Measurements from ENCODE around the gene KRT33B.
"Not testable (repeated sequence)": the region's sequence is repeated elsewhere in the genome, so short reads cannot be mapped to it uniquely, and the experiment has no call there.

The KRT33B gene

DNA sequence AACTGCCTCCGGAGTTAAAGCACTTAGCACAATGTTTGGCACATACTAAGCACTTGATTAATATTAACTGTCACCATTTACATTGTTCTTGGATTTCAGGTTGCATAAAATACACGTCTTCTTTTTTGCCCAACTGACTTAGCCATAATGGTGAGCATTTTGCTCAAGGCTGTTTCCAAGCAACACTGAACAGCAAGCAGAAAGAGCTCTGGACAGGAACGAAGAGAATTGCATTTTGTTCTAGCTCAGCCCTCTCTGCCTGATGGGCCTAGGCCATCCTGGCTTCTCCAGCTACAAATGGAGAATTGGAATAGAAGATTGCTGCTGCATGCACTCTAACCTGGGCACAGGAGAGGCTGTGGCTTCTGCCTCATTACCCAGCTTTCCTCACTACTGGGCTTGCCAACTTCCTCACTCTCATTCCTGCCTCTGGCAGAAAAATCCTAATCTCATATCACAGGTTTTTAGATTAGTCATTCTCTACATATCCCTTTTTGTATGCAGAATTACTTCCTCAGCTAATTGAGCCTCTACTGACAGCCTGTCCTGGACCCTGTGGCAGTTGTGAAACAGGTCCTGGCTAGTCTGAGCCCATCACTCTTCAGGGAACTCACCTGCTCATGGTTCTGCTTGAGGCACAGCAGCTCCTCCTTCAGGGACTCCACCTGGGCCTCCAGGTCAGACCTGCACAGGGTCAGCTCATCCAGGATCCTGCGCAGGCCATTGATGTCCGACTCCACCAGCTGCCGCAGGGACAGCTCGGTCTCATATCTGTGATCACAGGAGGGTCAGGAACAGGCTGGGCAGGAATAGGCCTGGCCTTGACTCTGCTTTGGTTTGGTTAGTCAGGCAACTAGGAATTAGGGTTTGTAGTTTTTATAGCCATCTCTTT lies 21.5 kb downstream of the KRT33B start:
- no peak for DNase-seq (ENCODE audit: low read depth in 2 of 2)

DNA sequence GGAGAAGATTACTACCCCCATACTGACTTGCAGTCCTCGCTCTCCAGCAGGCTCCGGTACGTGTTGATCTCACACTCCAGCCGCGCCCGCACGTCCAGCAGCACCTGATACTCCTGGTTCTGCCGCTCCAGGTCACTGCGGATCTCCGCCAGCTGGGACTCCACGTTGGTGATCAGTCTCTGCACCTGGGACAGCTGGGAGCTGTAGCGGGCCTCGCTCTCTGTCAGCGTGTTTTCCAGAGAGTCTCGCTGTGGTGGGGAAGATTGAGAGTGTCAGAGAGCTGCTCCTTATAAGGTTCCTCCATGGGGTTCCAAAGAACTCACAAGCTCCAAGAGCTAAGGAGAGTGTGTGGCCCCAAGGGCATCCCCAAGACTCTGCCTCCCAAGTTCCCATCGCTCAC lies 23.2 kb downstream of the KRT33B start:
- DNase-seq (ENCODE audit: low read depth in 2 of 2): not testable (repeated sequence)

DNA sequence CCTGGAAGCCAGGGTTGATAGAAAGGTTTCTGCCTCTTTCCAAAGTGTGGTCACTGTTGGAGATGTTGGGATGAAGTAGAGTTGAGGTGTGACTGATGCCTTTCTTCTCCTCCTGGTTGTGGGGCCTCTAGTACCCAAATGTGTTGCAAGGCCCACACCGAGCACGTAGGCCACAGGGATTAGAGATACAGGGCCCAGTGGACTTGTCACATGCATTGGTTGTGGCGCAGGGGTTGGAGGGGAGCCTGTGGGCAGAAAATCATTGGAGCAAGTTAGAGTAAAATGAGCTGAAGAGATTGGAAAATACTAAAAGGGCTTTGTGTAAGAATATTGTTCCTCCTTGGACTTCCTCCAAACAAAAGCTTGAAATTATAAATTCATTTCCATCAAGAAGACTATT lies 23.6 kb downstream of the KRT33B start:
- DNase-seq (ENCODE audit: low read depth in 2 of 2): no peak

DNA sequence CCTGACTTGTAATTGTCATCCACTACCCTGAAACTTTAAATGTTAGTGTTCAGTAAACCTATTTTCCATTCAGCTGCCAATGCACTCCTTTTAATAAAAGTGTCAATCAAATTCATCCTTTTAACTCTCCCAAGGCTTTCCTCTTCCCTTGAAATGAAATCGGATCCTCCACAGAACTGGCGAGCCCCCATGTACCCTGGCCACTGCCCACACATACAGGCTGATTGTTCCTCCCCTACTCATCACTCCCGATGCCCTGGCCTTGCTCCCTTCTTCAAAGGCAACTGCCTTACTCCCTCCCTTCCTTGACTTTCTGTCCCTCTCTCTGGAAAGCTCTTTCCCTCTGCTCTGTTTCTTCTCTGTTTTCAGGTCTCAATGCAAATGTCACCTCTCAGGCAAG lies 26.6 kb downstream of the KRT33B start:
- DNase-seq (ENCODE audit: low read depth in 2 of 2): no peak

DNA sequence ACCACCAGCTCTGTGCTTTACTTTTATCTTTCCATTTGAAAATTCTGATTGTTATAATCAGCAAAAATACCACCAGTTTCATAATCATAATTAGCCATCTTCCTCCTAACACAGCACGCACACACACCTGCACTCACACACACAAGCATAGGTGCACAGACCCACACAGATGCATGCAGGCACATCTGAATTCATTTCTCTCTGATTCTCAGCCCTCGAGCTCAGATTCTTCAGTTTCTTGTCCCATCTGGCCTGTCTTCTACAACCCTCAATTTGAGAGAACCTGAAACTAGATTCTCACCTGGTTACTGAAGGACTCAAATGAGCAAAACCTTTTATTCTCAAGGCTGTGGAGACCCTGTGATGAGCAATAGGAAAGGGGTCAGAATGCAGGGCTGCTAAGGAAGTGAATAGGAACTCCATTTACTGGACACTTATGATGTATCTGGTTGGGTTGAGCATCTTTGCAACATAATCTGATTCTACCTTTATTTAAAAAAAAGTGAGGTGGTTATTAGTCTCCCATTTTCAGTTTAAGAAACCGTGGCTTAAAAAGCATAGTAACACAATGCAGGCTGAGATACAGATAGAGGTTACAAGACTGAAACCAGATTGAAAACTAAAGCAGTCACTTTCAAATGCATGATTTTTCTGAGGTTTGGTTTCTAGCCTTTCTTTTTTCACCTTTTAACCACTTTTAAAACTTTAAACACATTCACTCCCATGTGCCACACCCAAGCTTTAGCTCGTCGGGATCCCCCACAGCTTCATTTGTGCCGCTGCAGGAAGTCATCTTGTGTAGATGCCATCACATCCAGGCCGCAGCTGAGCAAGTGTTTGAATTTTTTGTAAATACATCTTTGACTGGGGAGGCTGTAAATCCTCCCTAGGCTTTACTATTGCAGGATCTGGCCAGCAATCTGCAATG lies 28.4 kb downstream of the KRT33B start:
- DNase-seq (ENCODE audit: low read depth in 2 of 2): no peak

DNA sequence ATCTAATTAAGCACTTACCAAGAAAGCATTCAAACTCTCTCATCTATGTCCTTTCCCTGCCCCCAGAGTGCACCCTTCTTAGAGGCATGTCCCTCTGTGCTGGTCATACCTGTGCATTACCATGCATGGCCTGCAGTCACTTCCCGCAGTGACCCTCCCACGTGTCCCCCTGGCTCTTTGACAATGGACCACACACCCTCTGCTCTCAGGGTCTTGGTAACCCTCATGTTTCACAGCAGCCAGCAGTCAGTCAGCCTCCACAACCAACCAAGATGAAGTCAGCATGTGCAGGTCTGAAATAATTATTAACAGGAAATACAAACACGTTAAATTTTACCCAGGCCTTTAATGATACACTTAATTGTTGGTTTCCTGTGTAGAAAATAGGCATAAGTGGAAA lies 29.1 kb downstream of the KRT33B start:
- DNase-seq (ENCODE audit: low read depth in 2 of 2): no peak

DNA sequence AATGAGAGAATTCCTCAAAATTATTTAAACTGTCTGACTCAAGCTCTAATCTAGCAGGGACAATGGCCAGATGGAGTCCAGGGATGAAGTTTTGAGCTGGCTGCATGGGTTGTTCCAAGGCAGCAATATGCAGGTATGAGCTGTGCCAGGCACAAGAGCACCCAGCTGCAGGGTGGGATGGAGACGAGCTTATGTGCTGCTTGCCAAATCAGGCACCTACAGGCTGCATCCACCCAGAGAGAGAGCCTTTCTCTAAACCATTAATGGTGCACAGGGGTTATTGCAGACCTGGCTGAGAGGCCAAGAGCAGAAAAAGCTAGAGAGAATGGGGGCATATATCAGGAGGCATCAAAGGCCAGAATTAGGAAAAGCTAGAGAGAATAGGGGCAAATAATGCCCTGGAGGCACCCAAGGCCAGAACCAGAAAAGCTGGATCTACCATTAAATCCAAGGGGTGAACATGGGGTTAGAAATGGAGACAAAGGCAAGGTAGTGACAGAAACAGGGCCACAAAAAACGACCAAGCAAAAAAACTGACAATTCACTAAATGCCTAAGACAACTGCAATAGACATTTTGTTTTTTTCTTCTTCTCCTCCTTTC lies 29.9 kb downstream of the KRT33B start:
- DNase-seq (ENCODE audit: low read depth in 2 of 2): no peak

DNA sequence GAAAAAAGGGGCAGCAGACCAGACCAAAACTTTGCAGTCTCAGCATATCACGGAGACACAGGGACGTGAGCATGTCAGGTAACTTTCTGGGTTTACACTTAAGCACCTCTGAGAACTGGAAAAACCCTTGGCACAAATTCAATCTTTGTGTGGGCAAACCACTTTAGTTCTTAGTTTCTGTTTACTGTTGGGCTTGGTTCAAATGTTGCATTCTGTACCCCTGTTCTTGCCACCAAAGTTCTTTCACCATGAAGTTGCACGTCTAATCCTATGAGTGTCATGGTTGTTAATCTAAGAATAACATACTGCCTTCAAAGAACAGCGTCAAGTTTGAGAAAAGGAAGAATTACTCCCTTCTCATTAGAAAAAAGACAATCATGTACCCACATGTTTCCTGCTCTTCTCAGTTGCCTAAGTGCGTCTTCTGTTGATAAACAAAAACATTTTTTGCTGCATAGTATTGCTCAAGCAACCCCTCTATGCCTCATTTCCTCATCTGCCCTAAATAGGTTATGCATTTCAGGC lies 30.6 kb downstream of the KRT33B start:
- DNase-seq (ENCODE audit: low read depth in 2 of 2): no peak

DNA sequence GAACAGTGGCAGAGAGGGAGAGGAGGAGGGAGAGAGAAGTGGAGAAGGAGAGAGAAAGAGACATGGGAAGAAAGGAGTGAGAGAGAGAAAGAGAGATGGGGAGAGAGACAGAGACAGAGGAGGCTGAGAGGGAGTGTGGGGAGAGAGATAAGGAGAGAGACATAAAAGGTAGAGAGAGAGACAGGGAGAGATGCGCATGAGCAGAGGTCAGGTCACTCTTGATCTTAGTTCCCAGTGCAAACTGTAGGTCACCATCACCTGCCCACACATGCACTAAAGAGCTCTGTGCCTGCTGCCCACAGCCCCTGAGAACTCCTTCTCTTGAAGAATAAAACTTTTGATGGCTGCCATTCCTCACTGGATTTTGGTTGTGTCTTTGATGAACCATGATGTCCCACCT lies 33.9 kb downstream of the KRT33B start:
- DNase-seq (ENCODE audit: low read depth in 2 of 2): no peak

DNA sequence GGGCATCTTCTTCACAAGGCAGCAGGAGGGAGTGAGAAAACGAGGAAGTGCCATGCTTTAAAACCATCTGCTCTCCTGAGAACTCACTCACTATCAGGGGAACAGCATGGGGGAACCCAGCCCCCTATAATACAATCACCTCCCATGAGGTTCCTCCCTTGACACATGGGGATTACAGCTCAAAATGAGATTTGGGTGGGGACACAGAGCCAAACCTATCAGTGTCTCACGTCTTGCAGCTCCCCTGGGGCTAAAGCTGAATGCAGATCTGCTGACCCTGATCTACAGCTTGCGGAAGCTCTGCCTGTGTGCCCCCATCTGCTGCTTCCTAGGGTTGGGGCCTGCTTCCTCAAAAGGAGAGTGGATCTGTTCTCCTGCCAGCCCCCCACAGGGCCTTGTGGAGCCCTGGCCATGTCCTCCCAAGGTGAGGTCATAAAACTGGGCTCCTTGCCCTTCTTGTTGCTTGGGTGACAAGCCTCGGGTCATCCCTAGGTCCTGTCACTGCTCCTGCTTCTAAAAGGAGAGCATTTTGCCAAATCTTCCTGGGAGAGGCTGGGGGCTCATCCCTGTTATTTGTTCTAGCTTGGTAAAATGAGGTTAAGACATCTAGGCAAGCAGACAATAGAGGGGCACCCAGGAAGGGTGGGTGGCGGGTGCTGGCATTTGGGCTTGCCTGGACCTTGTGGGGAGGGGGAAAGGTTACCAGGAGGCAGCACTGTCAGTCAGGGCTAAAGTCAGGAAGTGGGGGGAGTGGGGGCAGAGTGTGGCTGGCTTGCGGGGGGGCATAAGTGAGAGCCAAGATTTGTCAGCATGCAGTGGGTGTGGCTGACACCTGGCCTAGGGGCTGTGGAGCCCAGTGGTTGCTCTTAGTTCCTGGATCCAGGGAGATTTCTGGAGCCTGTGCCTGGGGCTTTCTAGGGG lies 35.0 kb downstream of the KRT33B start:
- DNase-seq (ENCODE audit: low read depth in 2 of 2): no peak

DNA sequence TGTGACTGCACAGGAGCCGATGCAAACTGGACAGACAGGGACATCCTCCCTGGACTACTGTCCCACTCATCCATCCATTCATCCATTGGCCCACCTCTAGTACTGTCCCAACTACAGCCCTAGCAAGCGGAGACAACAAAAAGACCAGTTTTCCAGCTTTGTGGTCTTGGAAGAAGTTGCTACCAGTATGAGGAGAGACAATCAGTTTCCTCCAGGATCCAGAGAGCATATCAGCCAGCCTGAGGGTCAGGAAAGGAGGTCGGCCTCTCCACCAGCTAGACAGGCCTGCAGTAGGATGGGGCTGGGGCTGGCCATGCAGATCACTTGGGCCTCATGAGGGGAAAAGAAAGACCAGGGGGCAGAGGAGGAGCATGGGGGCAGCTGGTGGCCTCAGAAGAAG lies 35.8 kb downstream of the KRT33B start:
- DNase-seq (ENCODE audit: low read depth in 2 of 2): no peak

DNA sequence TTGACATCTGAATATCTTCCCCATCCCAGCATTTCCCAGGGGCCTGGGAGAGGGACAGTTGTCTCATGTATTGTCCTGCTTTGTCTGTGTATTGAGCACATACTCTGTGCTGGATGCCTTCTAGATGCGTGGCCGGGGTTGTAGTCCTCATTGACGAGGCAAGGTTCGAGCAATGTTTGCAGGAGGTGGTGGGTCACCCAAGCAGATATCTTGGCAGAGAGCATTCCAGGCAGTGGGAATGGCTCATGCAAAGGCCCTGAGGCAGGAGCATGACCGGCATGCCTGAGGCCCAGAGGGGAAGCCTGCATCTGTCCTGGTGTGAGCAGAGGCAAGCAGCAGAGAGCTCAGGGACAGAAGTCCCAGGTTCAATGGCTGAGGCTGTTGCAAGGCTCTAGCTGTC lies 36.5 kb downstream of the KRT33B start:
- DNase-seq (ENCODE audit: low read depth in 2 of 2): no peak

DNA sequence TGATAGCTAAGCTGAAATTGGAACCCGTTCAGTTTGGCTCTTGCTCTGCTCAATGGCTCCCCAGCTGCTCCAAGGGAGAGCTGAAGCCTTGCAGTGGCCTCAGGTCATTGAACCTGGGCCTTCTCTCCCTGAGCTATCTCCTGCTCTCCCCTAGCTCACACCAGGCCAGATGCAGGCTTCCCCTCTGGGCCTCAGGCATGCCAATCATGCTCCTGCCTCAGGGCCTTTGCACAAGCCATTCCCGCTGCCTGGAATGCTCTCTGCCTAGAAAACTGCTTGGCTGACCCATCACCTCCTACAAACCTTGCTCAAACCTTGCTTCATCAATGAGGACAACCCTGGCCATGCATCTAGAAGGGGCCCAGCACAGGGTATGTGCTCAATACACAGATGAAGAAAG lies 37.4 kb downstream of the KRT33B start:
- DNase-seq (ENCODE audit: low read depth in 2 of 2): no peak

DNA sequence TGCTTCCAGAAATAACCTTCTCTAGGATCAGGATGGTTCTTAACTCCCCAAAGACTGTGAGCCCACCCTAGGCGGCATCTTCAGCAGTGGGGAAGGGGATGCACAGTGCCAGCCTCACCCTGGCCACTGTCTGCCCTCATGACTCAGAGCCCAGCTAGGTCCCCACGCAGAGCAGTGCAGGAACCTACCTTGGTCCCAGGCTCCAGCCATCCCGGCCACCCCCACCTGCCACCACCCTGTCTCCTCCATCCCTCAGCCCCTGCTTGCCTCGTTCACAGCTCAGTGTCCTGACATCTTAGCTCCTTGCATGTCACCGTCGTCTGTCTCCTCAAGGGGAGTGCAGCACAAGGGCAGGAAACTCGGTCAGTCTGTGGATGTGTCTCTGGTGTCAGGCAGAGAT lies 38.0 kb downstream of the KRT33B start:
- DNase-seq (ENCODE audit: low read depth in 2 of 2): no peak

DNA sequence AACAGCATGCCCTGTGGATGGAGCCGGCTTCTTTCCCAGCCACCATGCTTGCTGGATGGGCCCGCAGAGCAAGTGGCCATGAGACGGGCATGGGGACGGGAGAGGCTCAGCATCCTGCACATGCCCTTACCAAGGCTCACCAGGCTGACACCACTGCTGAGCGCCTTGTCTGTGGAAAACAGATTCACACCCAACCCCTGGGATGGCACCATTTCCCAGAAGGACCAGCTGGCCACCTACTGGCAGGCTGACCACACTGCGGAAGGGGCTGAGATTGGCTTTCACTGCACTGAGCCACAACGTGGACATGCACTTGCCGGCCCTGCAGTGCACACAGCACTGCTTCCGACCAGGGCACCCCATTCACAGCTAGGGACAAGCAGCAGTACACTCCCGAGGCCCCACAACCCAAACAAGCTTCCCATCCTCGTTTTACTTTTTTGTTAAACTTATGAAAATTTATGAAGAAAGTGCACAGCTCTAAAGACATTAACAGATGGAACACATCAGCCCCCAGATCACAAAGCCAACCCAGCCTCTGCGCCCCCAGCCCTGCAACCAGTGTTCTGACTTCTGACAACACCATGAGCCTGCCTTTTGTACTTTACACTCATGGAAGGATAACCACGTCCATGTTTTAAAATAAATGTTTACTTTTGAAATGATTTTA lies 40.2 kb downstream of the KRT33B start:
- DNase-seq (ENCODE audit: low read depth in 2 of 2): no peak

DNA sequence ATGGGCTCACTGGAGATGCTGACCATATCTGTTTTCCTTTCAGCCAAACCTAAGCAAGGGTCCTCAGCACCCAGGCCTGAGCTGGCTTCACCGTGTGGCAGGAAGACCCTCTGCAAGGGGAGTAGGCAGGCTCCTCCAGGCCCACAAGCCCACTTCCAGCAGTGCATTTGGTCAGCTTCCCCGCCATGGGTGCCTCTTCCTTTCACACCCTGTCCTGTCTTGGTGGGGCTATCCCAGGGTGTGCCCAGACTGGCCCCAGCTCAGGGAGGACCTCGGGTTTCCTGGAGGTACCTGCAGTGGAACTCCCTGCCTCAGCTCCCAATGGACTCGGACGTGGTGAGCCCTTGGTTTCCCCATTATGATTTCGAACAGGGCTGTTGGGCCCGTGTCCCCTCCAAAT lies 41.4 kb downstream of the KRT33B start:
- DNase-seq (ENCODE audit: low read depth in 2 of 2): no peak

DNA sequence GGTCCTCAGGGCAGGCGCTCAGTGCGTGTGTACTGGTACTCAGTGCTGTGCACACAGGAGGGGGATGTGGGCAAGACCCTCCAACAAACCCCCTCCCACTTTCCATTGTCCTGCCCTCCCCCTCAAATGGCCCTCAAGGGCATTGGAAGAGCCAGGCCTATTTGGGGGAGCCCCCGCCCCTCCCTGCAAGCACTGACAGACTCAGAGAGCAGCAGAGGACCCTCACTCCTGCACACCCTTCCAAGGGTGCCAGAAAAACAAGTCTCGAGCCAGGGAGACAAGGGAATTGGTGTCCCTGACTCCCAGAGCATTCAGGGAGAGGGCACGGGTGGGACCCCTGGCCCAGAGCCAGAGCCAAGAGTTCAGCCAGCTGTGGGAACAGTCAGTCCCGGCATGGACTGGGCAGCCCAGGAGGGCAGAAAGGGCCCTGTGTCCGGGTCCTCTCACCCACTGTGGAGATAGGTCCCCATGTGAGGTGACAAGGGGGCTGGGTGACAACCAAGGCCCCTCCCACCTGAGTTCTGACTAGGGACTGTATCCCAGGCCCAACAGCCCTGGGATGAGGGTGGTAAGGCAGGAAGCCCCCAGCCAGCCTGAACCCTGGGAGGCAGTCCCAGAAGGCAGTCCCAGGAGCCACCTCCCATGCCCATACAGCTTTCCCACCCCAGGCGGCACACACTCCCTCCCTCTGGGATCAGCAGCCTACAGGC lies 42.0 kb downstream of the KRT33B start:
- no peak for DNase-seq (ENCODE audit: low read depth in 2 of 2)

DNA sequence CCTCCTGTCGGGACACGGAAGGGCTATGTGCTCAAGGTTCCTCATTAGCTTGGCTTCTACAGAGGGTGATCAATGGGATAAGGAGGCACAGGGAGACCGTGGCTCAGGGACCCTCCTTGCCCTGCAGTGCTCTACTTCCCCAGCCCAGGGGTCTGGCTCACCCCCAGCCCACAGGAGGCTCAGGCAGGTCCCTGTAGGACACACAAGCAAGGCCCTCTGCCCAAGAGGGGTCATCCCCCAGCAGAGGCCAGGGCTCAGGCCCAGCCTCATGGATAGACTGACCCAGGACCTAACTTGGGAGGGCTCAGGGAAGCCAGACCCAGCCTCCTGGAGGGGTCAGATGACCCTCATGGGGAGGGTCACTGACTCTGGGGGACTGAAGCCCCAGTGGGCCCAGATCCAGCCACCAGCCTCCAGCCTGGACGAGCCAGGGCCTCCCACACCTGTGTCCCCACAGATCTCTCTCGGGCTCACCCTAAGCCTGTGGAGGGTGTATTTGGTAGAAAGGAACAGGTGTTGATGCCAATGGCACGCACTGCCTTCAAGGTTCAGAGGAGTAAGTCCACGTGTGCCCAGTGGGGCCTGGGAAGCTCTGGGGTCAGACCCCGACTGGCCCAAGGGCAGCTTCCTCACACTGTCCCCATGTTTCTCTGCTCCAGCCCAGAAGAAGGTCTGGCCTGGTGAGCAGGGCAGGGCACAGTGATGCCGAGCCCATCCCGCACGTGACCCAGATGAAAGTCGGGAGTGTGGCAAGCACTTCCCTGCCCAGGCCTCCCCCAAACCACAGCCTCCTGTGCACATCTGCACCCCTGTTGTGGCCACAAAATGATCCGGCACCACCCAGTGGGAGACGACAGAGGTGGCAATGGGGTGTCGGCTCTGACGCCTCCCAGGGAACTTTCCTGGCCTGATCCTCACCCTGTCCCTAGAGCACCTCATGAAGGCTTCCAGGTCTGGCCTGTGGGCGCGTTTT lies 43.2 kb downstream of the KRT33B start:
- no peak for DNase-seq (ENCODE audit: low read depth in 2 of 2)

DNA sequence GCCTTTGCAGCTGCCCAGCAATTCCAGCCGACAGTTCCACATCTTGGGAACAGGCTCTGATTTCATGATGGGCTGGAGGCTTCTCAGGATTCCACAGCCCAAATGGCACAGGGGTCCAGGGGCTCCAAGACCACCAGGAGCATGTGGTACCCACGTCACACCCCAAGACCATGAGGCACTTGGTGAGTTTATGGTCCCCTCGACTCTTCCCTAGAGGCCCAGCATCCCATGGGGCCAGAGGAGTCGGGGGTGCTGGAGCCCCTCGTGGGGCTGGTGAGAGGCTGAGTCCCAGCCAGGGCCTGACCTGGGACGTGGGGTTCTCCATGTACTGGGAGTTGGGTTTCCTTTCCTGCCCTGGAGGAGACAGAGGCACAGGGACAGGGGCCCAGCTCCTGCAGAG lies 44.0 kb downstream of the KRT33B start:
- no peak for DNase-seq (ENCODE audit: low read depth in 2 of 2)
